Mesenchymal stem cell (in vitro differentiated cells and primary cell): ENCODE measurements around the gene CACNG6.

Experiments
- DNase-seq: peaks from one replicate; pipeline ENCODE4 v3.0.0-alpha.2; 2013
- H2AFZ ChIP-seq: one replicate; pipeline ENCODE4 v1.6.1; 2013; ENCODE audit warnings: low read depth, mild to moderate bottlenecking, control low read depth, inconsistent platforms, low read length, moderate library complexity
- H2AK5ac ChIP-seq: 2 replicates; pipeline ENCODE4 v1.6.1; 2013; ENCODE audit warnings: low read length, moderate library complexity, mild to moderate bottlenecking, inconsistent platforms; ENCODE audit not compliant: severe bottlenecking
- H2BK120ac ChIP-seq: one replicate; pipeline ENCODE4 v1.6.1; 2013; ENCODE audit warnings: low read depth, mild to moderate bottlenecking, inconsistent platforms, low read length, moderate library complexity
- H2BK12ac ChIP-seq, 2 experiments: one replicate each; pipeline ENCODE4 v1.6.1; 2013; ENCODE audit warnings: inconsistent platforms in 2 of 2, low read length in 2 of 2, mild to moderate bottlenecking in 2 of 2, moderate library complexity in 2 of 2, control low read depth in 1 of 2
- H2BK15ac ChIP-seq: one replicate; pipeline ENCODE4 v1.6.1; 2013; ENCODE audit warnings: mild to moderate bottlenecking, low read depth, inconsistent platforms; ENCODE audit not compliant: poor library complexity, severe bottlenecking
- H2BK5ac ChIP-seq: 2 replicates; pipeline ENCODE4 v1.6.1; 2013; ENCODE audit warnings: low read depth, mild to moderate bottlenecking, low read length, control low read depth, inconsistent platforms; ENCODE audit not compliant: poor library complexity, severe bottlenecking
- H3K14ac ChIP-seq, 2 experiments: one replicate each; pipeline ENCODE4 v1.6.1; 2013; ENCODE audit warnings: inconsistent platforms in 2 of 2, low read length in 2 of 2, control low read depth in 1 of 2, mild to moderate bottlenecking in 1 of 2, moderate library complexity in 1 of 2
- H3K18ac ChIP-seq, 2 experiments: one replicate each; pipeline ENCODE4 v1.6.1; 2013; ENCODE audit warnings: inconsistent platforms in 2 of 2, low read length in 2 of 2, control low read depth in 1 of 2, low read depth in 1 of 2, mild to moderate bottlenecking in 1 of 2
- H3K23ac ChIP-seq, 2 experiments: one replicate each; pipeline ENCODE4 v1.6.1; 2013; ENCODE audit warnings: inconsistent platforms in 2 of 2, low read length in 2 of 2, mild to moderate bottlenecking in 2 of 2, moderate library complexity in 2 of 2, control low read depth in 1 of 2
- H3K27ac ChIP-seq: 2 replicates; pipeline ENCODE4 v1.5.1; 2013; ENCODE audit warnings: mild to moderate bottlenecking, moderate library complexity, low read length, control low read depth, inconsistent platforms; ENCODE audit not compliant: poor library complexity, severe bottlenecking
- H3K27me3 ChIP-seq, 2 experiments: 2 replicates each; pipeline versions ENCODE4 v1.6.1 to v1.7.0; 2013; ENCODE audit warnings: low read length in 2 of 2, mild to moderate bottlenecking in 2 of 2, moderate library complexity in 2 of 2, control low read depth in 1 of 2, inconsistent platforms in 1 of 2; ENCODE audit not compliant: control insufficient read depth in 1 of 2, insufficient read depth in 1 of 2
- H3K36me3 ChIP-seq, 2 experiments: 2 replicates each; pipeline versions ENCODE4 v1.6.1 to v1.7.0; 2013; ENCODE audit warnings: low read length in 2 of 2, control low read depth in 1 of 2, inconsistent platforms in 1 of 2, low read depth in 1 of 2, mild to moderate bottlenecking in 1 of 2; ENCODE audit not compliant: insufficient read depth in 2 of 2, control insufficient read depth in 1 of 2
- H3K4ac ChIP-seq, 2 experiments: one replicate each; pipeline ENCODE4 v1.6.1; 2013; ENCODE audit warnings: inconsistent platforms in 2 of 2, low read length in 2 of 2, mild to moderate bottlenecking in 2 of 2, moderate library complexity in 2 of 2, control low read depth in 1 of 2, low read depth in 1 of 2
- H3K4me1 ChIP-seq: 2 replicates; pipeline ENCODE4 v1.6.1; 2013; ENCODE audit warnings: low read depth, low read length, control low read depth; ENCODE audit not compliant: control insufficient read depth, insufficient read depth
- H3K4me2 ChIP-seq: 2 replicates; pipeline ENCODE4 v1.6.1; 2013; ENCODE audit warnings: low read length, mild to moderate bottlenecking, inconsistent platforms; ENCODE audit not compliant: poor library complexity, severe bottlenecking
- H3K4me3 ChIP-seq, 2 experiments: 2 replicates each; pipeline versions ENCODE4 v1.5.1 to v1.7.0; 2013; ENCODE audit warnings: low read length in 2 of 2, mild to moderate bottlenecking in 2 of 2, control low read depth in 1 of 2, low read depth in 1 of 2; ENCODE audit not compliant: insufficient read depth in 1 of 2
- H3K79me1 ChIP-seq: replicated peaks from 2 replicates; pipeline ENCODE4 v1.6.1; 2013; ENCODE audit warnings: mild to moderate bottlenecking, control low read depth, low read length, inconsistent platforms; ENCODE audit not compliant: poor library complexity, severe bottlenecking
- H3K9ac ChIP-seq: 2 replicates; pipeline ENCODE4 v1.7.0; 2013; ENCODE audit warnings: mild to moderate bottlenecking, low read length, moderate library complexity
- H3K9me3 ChIP-seq: 2 replicates; pipeline ENCODE4 v1.7.0; 2013; ENCODE audit warnings: mild to moderate bottlenecking, low read length; ENCODE audit not compliant: control insufficient read depth
- H4K8ac ChIP-seq: one replicate; pipeline ENCODE4 v1.6.1; 2013; ENCODE audit warnings: inconsistent platforms, mild to moderate bottlenecking, low read length, moderate library complexity
- H4K91ac ChIP-seq: one replicate; pipeline ENCODE4 v1.6.1; 2013; ENCODE audit warnings: mild to moderate bottlenecking, low read length, inconsistent platforms
- WGBS: methylation state at CpG from one replicate; pipeline ENCODE4 v1.1.7; 2013; ENCODE audit warnings: mixed read lengths; 5-methylcytosine and 5-hydroxymethylcytosine counted together

Gene CACNG6

GRCh38 chr19:53999694-54000093 lies 8.3 kb downstream of the CACNG6 start:
- Histone ChIP-seq H3K9me3 (no peaks in the 10 kb centered on the region), H2BK120ac (no peak overlapping the region), H3K27me3 (peaks cover 0 to 66% of the 10 kb centered on the region in 2 experiments), H3K4me2 (no peak overlapping the region), H3K4me3 (no peak overlapping the region), H2BK15ac (no peak overlapping the region), H3K36me3 (no peaks in the 10 kb centered on the region), H3K18ac (no peak overlapping the region), H3K79me1 (no peaks in the 10 kb centered on the region), H3K4me1 (no peaks in the 10 kb centered on the region), H2BK12ac (no peak overlapping the region), H3K9ac (no peak overlapping the region), H3K14ac (no peak overlapping the region), H2AK5ac (no peak overlapping the region), H3K23ac (no peak overlapping the region), H3K4ac (no peak overlapping the region), H2BK5ac (no peak overlapping the region), H4K8ac (no peak overlapping the region), H4K91ac (no peak overlapping the region), H2AFZ (no peak overlapping the region), H3K27ac (no peak overlapping the region)
- WGBS, result 74% methylated on average over 5 of the region's 5 CpGs
- DNase-seq, result no peak

GRCh38 chr19:54001496-54001895 lies 10.1 kb downstream of the CACNG6 start:
- Histone ChIP-seq H4K91ac (no peak overlapping the region), H2BK15ac (no peak overlapping the region), H3K23ac (no peak overlapping the region), H3K9me3 (no peaks in the 10 kb centered on the region), H2AFZ (no peak overlapping the region), H4K8ac (no peak overlapping the region), H3K4me2 (no peak overlapping the region), H2BK120ac (no peak overlapping the region), H3K36me3 (no peaks in the 10 kb centered on the region), H3K79me1 (no peaks in the 10 kb centered on the region), H2BK12ac (no peak overlapping the region), H3K9ac (no peak overlapping the region), H3K27me3 (peaks cover 0 to 54% of the 10 kb centered on the region in 2 experiments), H3K4ac (no peak overlapping the region), H3K4me3 (no peak overlapping the region), H3K18ac (no peak overlapping the region), H3K14ac (no peak overlapping the region), H3K4me1 (no peaks in the 10 kb centered on the region), H2AK5ac (no peak overlapping the region), H3K27ac (no peak overlapping the region), H2BK5ac (no peak overlapping the region)
- DNase-seq, result no peak
- WGBS, result 90% methylated on average over 2 of the region's 2 CpGs

- Histone ChIP-seq H3K18ac (no peak overlapping the region), H2BK12ac (no peak overlapping the region), H3K4me2 (no peak overlapping the region), H2AK5ac (no peak overlapping the region), H3K14ac (no peak overlapping the region), H3K4me3 (no peak overlapping the region), H3K9me3 (no peaks in the 10 kb centered on the region), H2BK120ac (no peak overlapping the region), H2AFZ (no peak overlapping the region), H3K23ac (no peak overlapping the region), H3K4ac (no peak overlapping the region), H3K79me1 (no peaks in the 10 kb centered on the region), H4K8ac (no peak overlapping the region), H3K9ac (no peak overlapping the region), H4K91ac (no peak overlapping the region), H3K27ac (no peak overlapping the region), H2BK15ac (no peak overlapping the region), H3K36me3 (no peaks in the 10 kb centered on the region), H2BK5ac (no peak overlapping the region), H3K27me3 (peaks cover 0 to 47% of the 10 kb centered on the region in 2 experiments), H3K4me1 (no peaks in the 10 kb centered on the region)
- 93% methylated on average over 5 of the region's 10 CpGs for WGBS
- no peak for DNase-seq
These were observed 11.3 kb downstream of the CACNG6 start for GRCh38 chr19:54002495-54003315.

- Histone ChIP-seq H2BK15ac (no peak overlapping the region), H3K9ac (no peak overlapping the region), H2BK5ac (no peak overlapping the region), H3K18ac (no peak overlapping the region), H3K27ac (no peak overlapping the region), H2AFZ (no peak overlapping the region), H2AK5ac (no peak overlapping the region), H3K4me2 (no peak overlapping the region), H2BK12ac (no peak overlapping the region), H3K27me3 (peaks cover 0 to 4% of the 10 kb centered on the region in 2 experiments), H3K4me3 (no peak overlapping the region), H4K91ac (no peak overlapping the region), H4K8ac (no peak overlapping the region), H3K9me3 (no peaks in the 10 kb centered on the region), H2BK120ac (no peak overlapping the region), H3K4ac (no peak overlapping the region), H3K14ac (no peak overlapping the region), H3K4me1 (no peaks in the 10 kb centered on the region), H3K79me1 (no peaks in the 10 kb centered on the region), H3K36me3 (no peaks in the 10 kb centered on the region), H3K23ac (no peak overlapping the region)
- 85% methylated on average over 7 of the region's 8 CpGs for WGBS
- no peak for DNase-seq
These were observed 18.0 kb downstream of the CACNG6 start for GRCh38 chr19:54009440-54009839.
